Gastrocnemius medialis (tissue), 4 donors: ENCODE data around the gene GRIN3A. TPM values are rescaled to one million over a fixed set of nuclear protein-coding genes. Genes with fewer than 3 reads are reported as not detected.

Source experiments
- ATAC-seq, 2 donors: fragments of 150-250 bp; one replicate each; pipeline ENCODE4 v1.9.1; 2016
- DNase-seq, 2 donors: peaks; one replicate each; pipeline ENCODE4 v3.0.0-alpha.2; 2019
- H3K27ac ChIP-seq, 4 donors: fragments of 200-600 bp; sonication (generic); 1 replicate in 1 of 4; 2 replicates in 3 of 4; pipeline ENCODE4 v1.5.1; 2016 to 2018; ENCODE audit warnings: mild to moderate bottlenecking in 2 of 4, moderate library complexity in 1 of 4
- H3K27me3 ChIP-seq, 3 donors: fragments of 200-600 bp; sonication (generic) in 2 of 3; 1 replicate in 1 of 3; 2 replicates in 2 of 3; pipeline versions ENCODE4 v1.5.1 to v1.6.0; 2016 to 2019; ENCODE audit warnings: mild to moderate bottlenecking in 1 of 3, moderate library complexity in 1 of 3
- H3K36me3 ChIP-seq, 2 donors: fragments of 200-600 bp; sonication (generic) in 1 of 2; one replicate each; pipeline ENCODE4 v1.5.1; 2017 to 2018
- H3K4me1 ChIP-seq, 2 donors: fragments of 200-600 bp; sonication (generic) in 1 of 2; one replicate each; pipeline ENCODE4 v1.5.1; 2016 to 2017; ENCODE audit warnings: mild to moderate bottlenecking in 2 of 2
- H3K4me3 ChIP-seq, 4 donors: fragments of 200-600 bp; sonication (generic) in 3 of 4; 1 replicate in 1 of 4; 2 replicates in 3 of 4; pipeline ENCODE4 v1.5.1; 2016 to 2019; ENCODE audit warnings: mild to moderate bottlenecking in 2 of 4
- H3K9me3 ChIP-seq, 3 donors: fragments of 200-600 bp; sonication (generic) in 2 of 3; 1 replicate in 1 of 3; 2 replicates in 2 of 3; pipeline ENCODE4 v1.5.1; 2016 to 2019
- CTCF ChIP-seq, 5 experiments: fragments of 450-650 bp in 3 of 5; fragments of 200-600 bp in 2 of 5; sonication (generic) in 2 of 5; IDR thresholded peaks in 4 of 5; conservative IDR thresholded peaks in 1 of 5; 1 replicate in 4 of 5; 2 replicates in 1 of 5; pipeline ENCODE4 v1.5.1; 2016 to 2019; ENCODE audit warnings: antibody characterized with exemption in 5 of 5, mild to moderate bottlenecking in 3 of 5, moderate library complexity in 3 of 5
- POLR2A ChIP-seq, 2 donors: fragments of 450-650 bp; IDR thresholded peaks; one replicate each; pipeline ENCODE4 v1.6.1; 2017; ENCODE audit warnings: antibody characterized with exemption in 2 of 2, mild to moderate bottlenecking in 2 of 2, moderate library complexity in 2 of 2
- in situ Hi-C, 4 donors: fragments of 200-750 bp; cut with MboI; loops; one replicate each; pipeline versions ENCODE4 v1.15.0 to v1.8.0; 2017; ENCODE audit warnings: low sequenced_read_pairs in 4 of 4
- intact Hi-C: fragments of 100-400 bp; cut with DNase I; formaldehyde crosslinking; loops from one replicate; pipeline ENCODE4 v1.15.1; 2023; ENCODE audit warnings: low total_unique reads
- total RNA-seq, 4 donors: library from RNA; depleted of rRNA; stranded (reverse); fragments of >200 nt; gene quantifications; one replicate each; pipeline versions ENCODE4 v1.1.0 to v1.2.3, GENCODE V29; 2016

Gene GRIN3A
- total RNA-seq, 4 donors from 2014 or later: not detected

- in situ Hi-C loops: no loop called here
These were observed 64.8 kb downstream of the GRIN3A start for GRCh38 chr9:101673642-101674041.

DNA sequence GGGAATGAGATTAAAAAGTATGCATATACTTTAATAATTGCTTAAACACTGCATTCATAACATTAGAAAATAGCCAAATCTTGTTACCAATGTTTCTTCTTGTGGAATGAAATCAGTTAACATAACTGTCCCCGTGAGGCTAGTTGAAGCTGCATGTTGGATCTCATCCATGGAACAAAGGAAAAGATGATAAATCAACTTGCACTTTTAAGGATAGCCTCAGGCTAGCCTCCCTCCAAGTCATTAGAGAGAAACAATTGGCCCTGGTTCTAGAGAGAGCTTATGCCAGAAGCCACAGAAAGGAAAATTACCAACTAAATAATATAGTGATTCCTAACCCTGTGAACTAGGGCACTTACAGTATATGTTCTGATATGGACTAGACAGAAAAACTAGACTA is 66.9 kb downstream of the GRIN3A start:
- Histone ChIP-seq H3K4me3 (no peak overlapping the region), H3K9me3 (no peaks in the 10 kb centered on the region), H3K27ac (no peak overlapping the region), H3K4me1 (no peaks in the 10 kb centered on the region), H3K36me3 (no peaks in the 10 kb centered on the region), H3K27me3 (no peaks in the 10 kb centered on the region)
- in situ Hi-C loops (no loop called here), intact Hi-C loops (no loop called here)
- no peak for ATAC-seq
- TF ChIP-seq CTCF (IDR thresholded peaks at IDR 0.05 in 4 of 5, conservative IDR thresholded peaks at IDR 0.05 in 1 of 5): no peak
- TF ChIP-seq POLR2A (IDR thresholded peaks at IDR 0.05): no peak
- no peak for DNase-seq

More at GRCh38 chr9:101673642-101674041, 64.8 kb downstream of the GRIN3A start:
- DNase-seq: no peak
- no peaks in the 10 kb centered on the region for H3K9me3 ChIP-seq
- no peaks in the 10 kb centered on the region for H3K36me3 ChIP-seq
- intact Hi-C loops: no loop called here
- no peak overlapping the region for H3K4me3 ChIP-seq
- TF ChIP-seq POLR2A (IDR thresholded peaks at IDR 0.05) (no peak), CTCF (IDR thresholded peaks at IDR 0.05 in 4 of 5, conservative IDR thresholded peaks at IDR 0.05 in 1 of 5) (no peak)
- no peaks in the 10 kb centered on the region for H3K4me1 ChIP-seq
- H3K27me3 ChIP-seq: no peaks in the 10 kb centered on the region
- no peak overlapping the region for H3K27ac ChIP-seq
- no peak for ATAC-seq

DNA sequence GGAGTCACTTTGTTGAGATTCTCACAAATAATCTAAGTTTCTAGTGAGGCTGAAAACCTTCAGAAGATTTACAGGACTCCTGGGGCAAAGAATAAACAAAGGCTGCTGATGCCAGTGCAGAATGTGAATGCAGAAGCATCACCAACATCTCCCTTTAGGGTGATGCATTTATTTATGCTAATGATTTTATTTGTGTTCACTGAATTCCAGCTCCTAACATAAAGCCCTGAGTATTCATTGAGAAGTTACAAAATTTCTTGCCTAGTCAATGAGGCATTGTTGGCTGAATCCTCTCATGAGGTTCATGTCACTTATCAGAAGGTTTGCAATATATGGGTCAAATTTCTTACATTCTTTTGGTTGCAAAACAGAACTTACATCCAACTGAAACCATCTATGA is 70.0 kb downstream of the GRIN3A start:
- H3K4me1 ChIP-seq: no peaks in the 10 kb centered on the region
- no peaks in the 10 kb centered on the region for H3K9me3 ChIP-seq
- H3K36me3 ChIP-seq: no peaks in the 10 kb centered on the region
- H3K27ac ChIP-seq: no peak overlapping the region
- no peak for TF ChIP-seq POLR2A (IDR thresholded peaks at IDR 0.05)
- no peak for TF ChIP-seq CTCF (IDR thresholded peaks at IDR 0.05 in 4 of 5, conservative IDR thresholded peaks at IDR 0.05 in 1 of 5)
- H3K27me3 ChIP-seq: no peaks in the 10 kb centered on the region
- in situ Hi-C loops (no loop called here), intact Hi-C loops (no loop called here)
- H3K4me3 ChIP-seq: no peak overlapping the region
- DNase-seq: no peak
- ATAC-seq: no peak

GRCh38 chr9:101664453-101664852 is 74.0 kb downstream of the GRIN3A start:
- ATAC-seq: no peak

More at GRCh38 chr9:101664453-101664852, 74.0 kb downstream of the GRIN3A start:
- no peak overlapping the region for H3K4me3 ChIP-seq
- intact Hi-C loops: no loop called here
- in situ Hi-C loops: no loop called here
- no peaks in the 10 kb centered on the region for H3K9me3 ChIP-seq
- no peaks in the 10 kb centered on the region for H3K4me1 ChIP-seq
- H3K27ac ChIP-seq: no peak overlapping the region
- no peak for TF ChIP-seq CTCF (IDR thresholded peaks at IDR 0.05 in 4 of 5, conservative IDR thresholded peaks at IDR 0.05 in 1 of 5)
- no peak for TF ChIP-seq POLR2A (IDR thresholded peaks at IDR 0.05)
- no peaks in the 10 kb centered on the region for H3K36me3 ChIP-seq
- no peak for DNase-seq
- H3K27me3 ChIP-seq: no peaks in the 10 kb centered on the region
